Neutrophil (primary cell): Measurements from ENCODE around the gene KDM2B.

Experiments used
- H3K27ac ChIP-seq: fragments of 200-600 bp; sonication (generic); 2 replicates; pipeline ENCODE4 v1.5.1; 2016; ENCODE audit warnings: mild to moderate bottlenecking, moderate library complexity
- H3K27me3 ChIP-seq: fragments of 200-600 bp; sonication (generic); 2 replicates; pipeline ENCODE4 v1.6.0; 2016; ENCODE audit warnings: mild to moderate bottlenecking
- H3K36me3 ChIP-seq: fragments of 200-600 bp; sonication (generic); 2 replicates; pipeline ENCODE4 v1.5.1; 2017
- H3K4me1 ChIP-seq, 2 experiments: fragments of 200-600 bp in 1 of 2; sonication (generic) in 1 of 2; 1 replicate in 1 of 2; 2 replicates in 1 of 2; pipeline versions ENCODE4 v1.5.1 to v1.6.1; 2013 to 2016; ENCODE audit warnings: low read depth in 1 of 2, low read length in 1 of 2, mild to moderate bottlenecking in 1 of 2, moderate library complexity in 1 of 2; ENCODE audit not compliant: control insufficient read depth in 1 of 2, insufficient read depth in 1 of 2
- H3K4me3 ChIP-seq, 2 experiments: fragments of 200-600 bp in 1 of 2; sonication (generic) in 1 of 2; 1 replicate in 1 of 2; 2 replicates in 1 of 2; pipeline ENCODE4 v1.5.1; 2013 to 2016; ENCODE audit warnings: low read depth in 1 of 2, low read length in 1 of 2, mild to moderate bottlenecking in 1 of 2, moderate library complexity in 1 of 2
- H3K9me3 ChIP-seq: fragments of 200-600 bp; sonication (generic); 2 replicates; pipeline ENCODE4 v1.5.1; 2016
- CTCF ChIP-seq: fragments of 200-600 bp; sonication (generic); IDR thresholded peaks from 2 replicates; pipeline ENCODE4 v1.5.1; 2016; ENCODE audit warnings: antibody characterized with exemption

KDM2B gene

GRCh38 chr12:121538699-121539061 lies 42.1 kb downstream of the KDM2B start:
- H3K36me3 ChIP-seq = no peaks in the 10 kb centered on the region
- no peak for TF ChIP-seq CTCF
- H3K4me3 ChIP-seq = no peak overlapping the region
- H3K27me3 ChIP-seq = peaks cover 17% of the 10 kb centered on the region
- H3K9me3 ChIP-seq = no peaks in the 10 kb centered on the region
- H3K4me1 ChIP-seq = peaks cover 27 to 33% of the 10 kb centered on the region in 2 experiments
- H3K27ac ChIP-seq = peak overlapping the region; percentile 71

GRCh38 chr12:121537814-121538698 lies 42.8 kb downstream of the KDM2B start:
- Histone ChIP-seq H3K27me3 (peaks cover 17% of the 10 kb centered on the region), H3K4me3 (peak overlapping the region; percentile 70 to 91), H3K27ac (peak overlapping the region; percentile 71), H3K9me3 (no peaks in the 10 kb centered on the region), H3K4me1 (peaks cover 26 to 32% of the 10 kb centered on the region in 2 experiments), H3K36me3 (no peaks in the 10 kb centered on the region)
- TF ChIP-seq CTCF = no peak

- peak overlapping the region; percentile 70 to 91 for H3K4me3 ChIP-seq
- peaks cover 26 to 32% of the 10 kb centered on the region in 2 experiments for H3K4me1 ChIP-seq
- no peaks in the 10 kb centered on the region for H3K9me3 ChIP-seq
- peak; percentile 18 for TF ChIP-seq CTCF
- H3K27ac ChIP-seq = peak overlapping the region; percentile 71
- H3K36me3 ChIP-seq = no peaks in the 10 kb centered on the region
- H3K27me3 ChIP-seq = peaks cover 17% of the 10 kb centered on the region
Measured at GRCh38 chr12:121536899-121537813, 43.7 kb downstream of the KDM2B start.

- Histone ChIP-seq H3K9me3 (no peaks in the 10 kb centered on the region), H3K27me3 (peaks cover 17% of the 10 kb centered on the region), H3K4me1 (peaks cover 26 to 32% of the 10 kb centered on the region in 2 experiments), H3K27ac (peak overlapping the region; percentile 71), H3K36me3 (no peaks in the 10 kb centered on the region), H3K4me3 (peak overlapping the region; percentile 70 to 91)
- no peak for TF ChIP-seq CTCF
Measured at GRCh38 chr12:121536054-121536898, 44.5 kb downstream of the KDM2B start.
